K562 treated with DMSO at 1 percent for 12 hours (cell line): ENCODE data around the gene SEZ6. TPM values are rescaled to one million over a fixed set of nuclear protein-coding genes. Genes with fewer than 3 reads are reported as not detected.

Experiments used
- total RNA-seq: library from RNA; unstranded; fragments of 300-600 nt; gene quantifications from 2 replicates; pipeline ENCODE4 v1.2.3, GENCODE V29; 2022; ENCODE audit not compliant: insufficient read depth

SEZ6 gene
- not detected in 2 replicates for total RNA-seq

DNA sequence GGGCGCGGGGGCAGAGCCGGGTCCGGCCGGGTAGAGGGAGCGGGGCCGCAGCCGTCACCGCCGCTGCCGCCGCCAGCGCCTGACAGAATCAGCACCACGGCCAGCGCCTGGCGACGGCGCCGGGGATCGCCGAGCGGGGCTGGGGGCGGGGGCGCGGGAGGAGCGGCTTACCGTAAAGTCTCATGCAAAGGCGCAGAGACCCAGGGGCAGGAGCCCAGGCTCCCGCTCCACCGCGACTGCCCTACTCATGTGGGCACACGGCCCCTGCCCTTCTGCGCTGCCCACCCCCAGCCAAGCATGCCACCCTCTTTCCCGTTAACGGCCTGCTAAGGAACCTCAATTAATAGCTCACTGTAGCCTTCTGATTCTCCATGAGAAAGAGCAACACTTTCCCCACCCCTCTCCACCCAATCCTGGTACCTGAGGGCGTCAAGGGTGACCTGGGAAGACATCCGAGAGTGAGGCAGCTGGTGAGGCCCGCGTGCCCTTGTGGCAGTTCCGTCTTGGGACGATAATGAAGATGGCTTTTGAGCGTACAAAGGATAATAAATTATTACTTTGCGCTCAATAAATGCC lies at the start of gene SEZ6:
Gene SEZ6, minus strand, starts transcription at position 98 of the 576 bp plus-strand sequence. CDS start 164 bp downstream, outside the sequence.

GRCh38 chr17:29042679-29043538 lies 37.1 kb upstream of the SEZ6 start, which contains the start of gene PIPOX:
TSS of gene PIPOX (plus strand) at chr17:29043141. CDS start at chr17:29043226, 85 bp downstream.

GRCh38 chr17:28951428-28951990 lies 54.3 kb downstream of the SEZ6 start, which contains the start of gene PHF12:
TSS of gene PHF12 (minus strand) at chr17:28951518. CDS start at chr17:28950960, 558 bp downstream.

Other genes starting within 250 kb of the SEZ6 start
- gene FAM222B, start 163.2 kb downstream of the SEZ6 start, total RNA-seq, result 6.6 and 34.6 TPM in 2 replicates
- gene ERAL1, start 151.0 kb downstream of the SEZ6 start, total RNA-seq, result 74.7 and 97.3 TPM in 2 replicates
- 151 and 177 TPM in 2 replicates for gene FLOT2, start 108.3 kb downstream of the SEZ6 start, total RNA-seq
- 38.6 TPM in 2 replicates for gene DHRS13, start 103.0 kb downstream of the SEZ6 start, total RNA-seq
- gene PHF12, start 54.5 kb downstream of the SEZ6 start, total RNA-seq, result 18.9 and 26.7 TPM in 2 replicates
- 0.37 and 0.90 TPM in 2 replicates for gene PIPOX, start 37.1 kb upstream of the SEZ6 start, total RNA-seq
- gene MYO18A, start 174.4 kb upstream of the SEZ6 start, total RNA-seq, result 16.7 and 35.5 TPM in 2 replicates
- not detected in 2 replicates for gene CRYBA1, start 240.8 kb upstream of the SEZ6 start, total RNA-seq